ENCODE measurements around the gene BPIFB4. TPM values are rescaled to one million over a fixed set of nuclear protein-coding genes. Genes with fewer than 3 reads are reported as not detected.
"Not testable (repeated sequence)": the region's sequence is repeated elsewhere in the genome, so short reads cannot be mapped to it uniquely, and the experiment has no call there.

The BPIFB4 gene
- total and polyA plus RNA-seq, 7 donors = not detected

DNA sequence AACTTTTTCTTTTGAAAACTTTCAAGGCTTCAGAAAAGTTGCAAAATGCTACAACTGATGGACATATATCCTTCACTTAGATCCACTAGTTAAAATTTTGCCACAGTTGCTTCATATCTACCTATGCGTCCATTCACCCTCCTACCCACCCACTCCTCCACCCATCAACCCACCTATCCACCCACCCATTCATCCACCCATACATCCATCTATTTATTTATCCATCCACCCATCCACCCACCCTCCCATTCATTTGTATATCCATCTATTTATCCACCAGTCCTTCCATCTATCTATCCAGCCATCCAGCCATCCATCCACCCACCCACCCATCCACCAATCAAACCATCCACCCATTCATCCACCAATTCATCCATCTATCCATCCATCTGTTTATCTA, 13.6 kb downstream of the BPIFB4 start:
- intact Hi-C loops (cut with DNase I) = loop anchor here in 1 of 2 donors (10.0 kb wide), 1 partner anchor 202 kb away; no protein-coding TSS in a partner anchor
- Histone ChIP-seq H3K27ac (no peak overlapping the region), H3K4me3 (no peak overlapping the region), H3K27me3 (ENCODE audit: insufficient read depth in 3 of 3, low read length in 2 of 3) (peaks cover 0 to 3% (median 3%) of the 10 kb centered on the region in 3 donors), H3K4me1 (no peaks in the 10 kb centered on the region), H3K36me3 (ENCODE audit: insufficient read depth in 1 of 2, low read depth in 1 of 2) (no peaks in the 10 kb centered on the region), H3K9me3 (no peaks in the 10 kb centered on the region)
- no peak for ATAC-seq
- no peak for DNase-seq
- 73 to 94% (median 80%) methylated on average over 1 of the region's 1 CpG for WGBS, 3 donors
- TF ChIP-seq, protein P1, sequence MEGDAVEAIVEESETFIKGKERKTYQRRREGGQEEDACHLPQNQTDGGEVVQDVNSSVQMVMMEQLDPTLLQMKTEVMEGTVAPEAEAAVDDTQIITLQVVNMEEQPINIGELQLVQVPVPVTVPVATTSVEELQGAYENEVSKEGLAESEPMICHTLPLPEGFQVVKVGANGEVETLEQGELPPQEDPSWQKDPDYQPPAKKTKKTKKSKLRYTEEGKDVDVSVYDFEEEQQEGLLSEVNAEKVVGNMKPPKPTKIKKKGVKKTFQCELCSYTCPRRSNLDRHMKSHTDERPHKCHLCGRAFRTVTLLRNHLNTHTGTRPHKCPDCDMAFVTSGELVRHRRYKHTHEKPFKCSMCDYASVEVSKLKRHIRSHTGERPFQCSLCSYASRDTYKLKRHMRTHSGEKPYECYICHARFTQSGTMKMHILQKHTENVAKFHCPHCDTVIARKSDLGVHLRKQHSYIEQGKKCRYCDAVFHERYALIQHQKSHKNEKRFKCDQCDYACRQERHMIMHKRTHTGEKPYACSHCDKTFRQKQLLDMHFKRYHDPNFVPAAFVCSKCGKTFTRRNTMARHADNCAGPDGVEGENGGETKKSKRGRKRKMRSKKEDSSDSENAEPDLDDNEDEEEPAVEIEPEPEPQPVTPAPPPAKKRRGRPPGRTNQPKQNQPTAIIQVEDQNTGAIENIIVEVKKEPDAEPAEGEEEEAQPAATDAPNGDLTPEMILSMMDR (IDR thresholded peaks at IDR 0.05) = no peak

DNA sequence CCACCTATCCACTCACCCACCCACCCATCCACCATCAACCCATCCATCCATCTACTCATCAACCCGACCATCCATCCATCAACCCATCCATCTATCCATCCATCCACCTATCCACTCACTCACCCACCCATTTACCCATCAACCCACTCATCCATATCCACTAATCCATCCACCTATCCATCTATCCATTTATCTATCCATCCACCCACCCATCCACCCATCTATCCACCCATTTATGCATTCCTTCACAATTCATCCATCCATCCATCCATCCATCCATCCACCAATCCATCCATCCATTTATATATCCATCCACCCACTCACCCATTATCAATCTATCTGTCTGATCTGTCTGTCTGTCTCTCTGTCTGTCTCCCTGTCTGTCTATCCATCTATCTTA, 14.1 kb downstream of the BPIFB4 start:
- Histone ChIP-seq H3K27ac (no peak overlapping the region), H3K4me1 (no peaks in the 10 kb centered on the region), H3K4me3 (no peak overlapping the region), H3K27me3 (ENCODE audit: insufficient read depth in 3 of 3, low read length in 2 of 3) (peaks cover 0 to 3% (median 3%) of the 10 kb centered on the region in 3 donors), H3K36me3 (ENCODE audit: insufficient read depth in 1 of 2, low read depth in 1 of 2) (no peaks in the 10 kb centered on the region), H3K9me3 (no peaks in the 10 kb centered on the region)
- intact Hi-C loops (cut with DNase I) = loop anchor here in 1 of 2 donors (10.0 kb wide), 1 partner anchor 201 kb away; no protein-coding TSS in a partner anchor
- no peak for ATAC-seq
- DNase-seq = no peak
- 46 to 50% methylated on average over 1 of the region's 1 CpG; no CpG with 5 or more reads in 1 of the 3 donors for WGBS, 3 donors
- TF ChIP-seq, protein P1 (IDR thresholded peaks at IDR 0.05) = no peak

DNA sequence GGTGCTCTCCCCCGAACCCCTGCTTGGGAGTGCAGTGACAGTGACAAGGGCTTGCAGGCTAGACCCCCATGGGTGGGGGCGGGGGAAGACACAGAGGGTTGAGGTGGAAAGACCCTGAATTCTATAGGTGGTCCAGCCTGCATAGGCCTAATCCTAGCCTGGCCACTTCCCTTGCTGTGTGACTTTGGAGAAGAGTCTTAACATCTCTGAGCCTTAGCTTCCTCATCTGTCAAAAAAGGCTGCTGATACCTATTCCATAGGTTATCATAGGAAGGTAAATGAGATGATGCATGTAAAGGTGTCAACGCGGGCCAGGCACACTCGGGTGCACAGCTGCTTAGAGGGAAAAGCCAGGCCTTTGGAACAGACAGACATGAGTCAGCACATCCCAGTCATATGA, 15.8 kb downstream of the BPIFB4 start:
- no peak for ATAC-seq
- WGBS, 3 donors = 77 to 88% (median 82%) methylated on average over 5 of the region's 5 CpGs
- TF ChIP-seq, protein P1 (IDR thresholded peaks at IDR 0.05) = no peak
- Histone ChIP-seq H3K4me3 (no peak overlapping the region), H3K36me3 (ENCODE audit: insufficient read depth in 1 of 2, low read depth in 1 of 2) (no peaks in the 10 kb centered on the region), H3K27me3 (ENCODE audit: insufficient read depth in 3 of 3, low read length in 2 of 3) (peaks cover 0 to 3% (median 3%) of the 10 kb centered on the region in 3 donors), H3K9me3 (no peaks in the 10 kb centered on the region), H3K4me1 (no peaks in the 10 kb centered on the region), H3K27ac (no peak overlapping the region)
- DNase-seq = no peak
- intact Hi-C loops (cut with DNase I) = loop anchor here in 1 of 2 donors (5.0 to 10.0 kb wide), 2 partner anchors 193 to 200 kb away; no protein-coding TSS in a partner anchor

DNA sequence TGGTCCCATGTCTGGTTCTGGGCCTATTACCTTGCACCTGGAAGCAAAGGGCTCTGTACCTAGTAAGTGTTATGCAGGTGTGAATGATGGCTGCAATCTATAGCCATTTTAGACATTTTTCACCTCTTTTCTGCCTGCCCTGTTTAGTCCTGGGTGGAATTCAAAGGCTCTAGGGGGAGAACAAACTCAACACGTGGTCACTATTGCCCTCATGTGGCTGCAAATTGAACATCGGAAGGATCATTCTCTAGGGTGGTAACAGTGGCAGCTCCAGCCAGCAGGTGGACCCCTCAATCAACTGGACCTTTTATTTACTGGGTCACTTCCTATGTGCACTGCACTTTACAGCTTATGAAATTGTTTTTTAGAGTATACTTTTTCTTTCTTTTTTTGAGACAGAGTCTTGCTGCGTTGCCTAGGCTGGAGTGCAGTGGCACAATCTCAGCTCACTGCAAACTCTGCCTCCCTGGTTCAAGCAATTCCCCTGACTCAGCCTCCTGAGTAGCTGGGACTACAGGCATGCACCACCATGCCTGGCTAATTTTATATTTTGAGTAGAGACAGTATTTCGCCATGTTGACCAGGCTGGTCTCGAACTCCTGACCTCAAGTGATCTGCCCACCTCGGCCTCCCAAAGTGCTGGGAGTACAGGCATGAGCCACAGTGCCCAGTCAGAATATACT, 16.6 kb downstream of the BPIFB4 start:
- peak in 1 of 4 donors; percentile 46 for ATAC-seq
- H3K4me3 ChIP-seq; H3K9me3 ChIP-seq; H3K36me3 ChIP-seq (ENCODE audit: insufficient read depth in 1 of 2, low read depth in 1 of 2); DNase-seq; H3K27me3 ChIP-seq (ENCODE audit: insufficient read depth in 3 of 3, low read length in 2 of 3); H3K27ac ChIP-seq; H3K4me1 ChIP-seq: not testable (repeated sequence)
- TF ChIP-seq, protein P1 (IDR thresholded peaks at IDR 0.05) = peak; percentile 52
- WGBS, 3 donors = 41 to 43% (median 42%) methylated on average over 6 of the region's 6 CpGs
- intact Hi-C loops (cut with DNase I) = loop anchor here in 1 of 2 donors (5.0 to 10.0 kb wide), 2 partner anchors 194 to 199 kb away; no protein-coding TSS in a partner anchor

Measured in psoas muscle (tissue), 8 donors.